ENCODE results near the gene PDE11A. TPM values are rescaled to one million over a fixed set of nuclear protein-coding genes. Genes with fewer than 3 reads are reported as not detected.

Gene PDE11A
- total and polyA plus RNA-seq, 4 donors: 1.0 to 5.9 (median 1.7) TPM

DNA sequence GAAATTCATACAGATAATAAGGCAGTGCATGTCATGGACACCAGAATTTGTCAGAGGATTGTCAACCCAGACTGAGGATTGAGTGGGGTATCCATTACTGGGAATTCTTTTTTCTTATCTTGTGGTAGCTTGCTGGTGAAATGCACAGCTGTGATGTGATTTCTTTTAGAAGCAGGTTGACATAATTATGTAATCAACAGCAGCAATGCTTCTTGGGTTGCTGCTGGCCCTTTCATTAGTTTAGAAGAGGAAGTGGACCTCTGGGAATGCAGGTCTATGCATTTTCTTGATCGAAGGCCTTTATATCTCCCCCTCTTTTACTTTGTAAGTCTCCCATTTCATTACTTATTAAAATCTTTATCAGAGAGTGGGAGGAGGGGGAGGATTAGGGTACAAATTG, 360.1 kb downstream of the PDE11A start (continued):
- TF ChIP-seq, protein P1, sequence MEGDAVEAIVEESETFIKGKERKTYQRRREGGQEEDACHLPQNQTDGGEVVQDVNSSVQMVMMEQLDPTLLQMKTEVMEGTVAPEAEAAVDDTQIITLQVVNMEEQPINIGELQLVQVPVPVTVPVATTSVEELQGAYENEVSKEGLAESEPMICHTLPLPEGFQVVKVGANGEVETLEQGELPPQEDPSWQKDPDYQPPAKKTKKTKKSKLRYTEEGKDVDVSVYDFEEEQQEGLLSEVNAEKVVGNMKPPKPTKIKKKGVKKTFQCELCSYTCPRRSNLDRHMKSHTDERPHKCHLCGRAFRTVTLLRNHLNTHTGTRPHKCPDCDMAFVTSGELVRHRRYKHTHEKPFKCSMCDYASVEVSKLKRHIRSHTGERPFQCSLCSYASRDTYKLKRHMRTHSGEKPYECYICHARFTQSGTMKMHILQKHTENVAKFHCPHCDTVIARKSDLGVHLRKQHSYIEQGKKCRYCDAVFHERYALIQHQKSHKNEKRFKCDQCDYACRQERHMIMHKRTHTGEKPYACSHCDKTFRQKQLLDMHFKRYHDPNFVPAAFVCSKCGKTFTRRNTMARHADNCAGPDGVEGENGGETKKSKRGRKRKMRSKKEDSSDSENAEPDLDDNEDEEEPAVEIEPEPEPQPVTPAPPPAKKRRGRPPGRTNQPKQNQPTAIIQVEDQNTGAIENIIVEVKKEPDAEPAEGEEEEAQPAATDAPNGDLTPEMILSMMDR (IDR thresholded peaks at IDR 0.05; ENCODE audit: low read depth, low read length, missing input control): no peak
- TF ChIP-seq SP1 (IDR thresholded peaks at IDR 0.05) (no peak), NR2F2 (IDR thresholded peaks at IDR 0.05) (no peak)

DNA sequence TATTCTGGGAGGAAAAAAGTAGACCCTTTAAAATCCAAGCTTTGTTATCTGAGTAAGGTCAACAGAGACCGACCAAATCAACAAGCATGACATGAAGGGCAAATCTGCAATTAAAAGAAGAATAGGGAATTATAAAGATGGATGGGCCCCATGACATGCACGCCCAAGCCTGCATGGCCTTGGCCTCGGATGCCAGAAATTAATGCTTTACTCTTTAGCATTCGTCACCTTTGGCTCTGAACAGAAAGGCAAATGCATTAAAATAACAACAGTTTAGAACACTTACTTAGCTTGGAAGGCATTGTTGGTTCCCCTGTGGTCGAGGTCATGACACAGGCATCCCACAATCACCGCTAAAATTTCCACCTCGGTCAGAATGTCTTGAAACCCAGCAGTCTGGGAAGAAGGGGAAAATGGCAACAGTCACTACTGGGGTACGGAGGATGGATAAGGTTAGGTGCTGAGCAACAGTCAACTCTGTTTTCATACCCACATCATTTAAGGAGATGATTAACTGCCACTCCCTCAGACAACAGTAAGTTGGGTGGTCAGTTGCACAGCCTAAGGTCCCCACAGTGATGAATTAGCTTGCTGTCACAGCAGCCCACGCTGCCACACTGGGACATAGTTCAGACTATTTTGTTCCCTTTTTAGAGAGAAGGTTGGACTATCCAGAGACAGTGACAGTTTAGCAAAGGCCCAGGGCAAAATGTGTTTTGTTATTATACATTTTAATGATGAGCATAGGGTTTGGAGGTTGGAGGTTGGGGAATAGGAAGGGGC, 360.9 kb downstream of the PDE11A start:
- TF ChIP-seq, protein P2, sequence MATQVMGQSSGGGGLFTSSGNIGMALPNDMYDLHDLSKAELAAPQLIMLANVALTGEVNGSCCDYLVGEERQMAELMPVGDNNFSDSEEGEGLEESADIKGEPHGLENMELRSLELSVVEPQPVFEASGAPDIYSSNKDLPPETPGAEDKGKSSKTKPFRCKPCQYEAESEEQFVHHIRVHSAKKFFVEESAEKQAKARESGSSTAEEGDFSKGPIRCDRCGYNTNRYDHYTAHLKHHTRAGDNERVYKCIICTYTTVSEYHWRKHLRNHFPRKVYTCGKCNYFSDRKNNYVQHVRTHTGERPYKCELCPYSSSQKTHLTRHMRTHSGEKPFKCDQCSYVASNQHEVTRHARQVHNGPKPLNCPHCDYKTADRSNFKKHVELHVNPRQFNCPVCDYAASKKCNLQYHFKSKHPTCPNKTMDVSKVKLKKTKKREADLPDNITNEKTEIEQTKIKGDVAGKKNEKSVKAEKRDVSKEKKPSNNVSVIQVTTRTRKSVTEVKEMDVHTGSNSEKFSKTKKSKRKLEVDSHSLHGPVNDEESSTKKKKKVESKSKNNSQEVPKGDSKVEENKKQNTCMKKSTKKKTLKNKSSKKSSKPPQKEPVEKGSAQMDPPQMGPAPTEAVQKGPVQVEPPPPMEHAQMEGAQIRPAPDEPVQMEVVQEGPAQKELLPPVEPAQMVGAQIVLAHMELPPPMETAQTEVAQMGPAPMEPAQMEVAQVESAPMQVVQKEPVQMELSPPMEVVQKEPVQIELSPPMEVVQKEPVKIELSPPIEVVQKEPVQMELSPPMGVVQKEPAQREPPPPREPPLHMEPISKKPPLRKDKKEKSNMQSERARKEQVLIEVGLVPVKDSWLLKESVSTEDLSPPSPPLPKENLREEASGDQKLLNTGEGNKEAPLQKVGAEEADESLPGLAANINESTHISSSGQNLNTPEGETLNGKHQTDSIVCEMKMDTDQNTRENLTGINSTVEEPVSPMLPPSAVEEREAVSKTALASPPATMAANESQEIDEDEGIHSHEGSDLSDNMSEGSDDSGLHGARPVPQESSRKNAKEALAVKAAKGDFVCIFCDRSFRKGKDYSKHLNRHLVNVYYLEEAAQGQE (IDR thresholded peaks at IDR 0.05): no peak
- TF ChIP-seq, protein P3, sequence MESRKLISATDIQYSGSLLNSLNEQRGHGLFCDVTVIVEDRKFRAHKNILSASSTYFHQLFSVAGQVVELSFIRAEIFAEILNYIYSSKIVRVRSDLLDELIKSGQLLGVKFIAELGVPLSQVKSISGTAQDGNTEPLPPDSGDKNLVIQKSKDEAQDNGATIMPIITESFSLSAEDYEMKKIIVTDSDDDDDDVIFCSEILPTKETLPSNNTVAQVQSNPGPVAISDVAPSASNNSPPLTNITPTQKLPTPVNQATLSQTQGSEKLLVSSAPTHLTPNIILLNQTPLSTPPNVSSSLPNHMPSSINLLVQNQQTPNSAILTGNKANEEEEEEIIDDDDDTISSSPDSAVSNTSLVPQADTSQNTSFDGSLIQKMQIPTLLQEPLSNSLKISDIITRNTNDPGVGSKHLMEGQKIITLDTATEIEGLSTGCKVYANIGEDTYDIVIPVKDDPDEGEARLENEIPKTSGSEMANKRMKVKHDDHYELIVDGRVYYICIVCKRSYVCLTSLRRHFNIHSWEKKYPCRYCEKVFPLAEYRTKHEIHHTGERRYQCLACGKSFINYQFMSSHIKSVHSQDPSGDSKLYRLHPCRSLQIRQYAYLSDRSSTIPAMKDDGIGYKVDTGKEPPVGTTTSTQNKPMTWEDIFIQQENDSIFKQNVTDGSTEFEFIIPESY (IDR thresholded peaks at IDR 0.05): no peak
- TF ChIP-seq FOXA2 (IDR thresholded peaks at IDR 0.05) (no peak), HNF4A (conservative IDR thresholded peaks at IDR 0.05) (no peak)
- no peaks in the 10 kb centered on the region for H3K36me3 ChIP-seq (ENCODE audit: control insufficient read depth in 4 of 4, insufficient read depth in 3 of 4, low read depth in 1 of 4, low read length in 3 of 4)
- WGBS: 88% methylated on average over 9 of the region's 9 CpGs

DNA sequence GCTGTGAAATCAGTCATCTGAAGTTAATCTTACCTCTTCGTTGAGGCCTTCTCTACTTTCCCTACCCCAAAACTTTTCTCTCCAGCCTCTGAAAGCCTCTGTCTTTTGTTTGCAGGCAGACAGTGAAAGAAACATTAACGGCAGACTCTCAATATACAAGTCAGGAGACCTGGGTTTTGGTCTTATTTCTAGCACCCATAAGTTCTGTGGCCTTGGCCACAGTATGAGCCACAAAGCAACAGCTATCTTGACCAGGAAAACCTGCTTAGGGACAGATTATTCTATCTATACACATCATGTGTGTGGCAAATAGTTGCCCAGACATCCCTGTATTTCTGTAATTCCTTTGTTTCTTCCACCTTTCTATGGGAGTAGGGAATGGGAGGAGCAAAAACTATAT, 361.7 kb downstream of the PDE11A start:
- Histone ChIP-seq H3K9ac (ENCODE audit: low read depth in 1 of 2, low read length in 2 of 2) (no peak overlapping the region), H3K36me3 (ENCODE audit: control insufficient read depth in 4 of 4, insufficient read depth in 3 of 4, low read depth in 1 of 4, low read length in 3 of 4) (no peaks in the 10 kb centered on the region), H3K4me1 (ENCODE audit: control insufficient read depth in 4 of 4, insufficient read depth in 4 of 4, low read length in 3 of 4) (no peaks in the 10 kb centered on the region), H3K27me3 (ENCODE audit: control insufficient read depth in 4 of 4, insufficient read depth in 4 of 4, low read length in 3 of 4) (no peaks in the 10 kb centered on the region), H3K4me3 (ENCODE audit: low read depth in 1 of 3, low read length in 3 of 3) (no peak overlapping the region), H3K9me3 (ENCODE audit: control insufficient read depth in 4 of 4, low read length in 3 of 4) (no peaks in the 10 kb centered on the region), H3K27ac (ENCODE audit: low read depth in 1 of 2, low read length in 2 of 2) (no peak overlapping the region)
- no peak for TF ChIP-seq NR2F2 (IDR thresholded peaks at IDR 0.05)
- TF ChIP-seq, protein P4, sequence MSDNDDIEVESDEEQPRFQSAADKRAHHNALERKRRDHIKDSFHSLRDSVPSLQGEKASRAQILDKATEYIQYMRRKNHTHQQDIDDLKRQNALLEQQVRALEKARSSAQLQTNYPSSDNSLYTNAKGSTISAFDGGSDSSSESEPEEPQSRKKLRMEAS (IDR thresholded peaks at IDR 0.05): no peak
- WGBS: 94% methylated on average over 2 of the region's 2 CpGs
- DNase-seq (ENCODE audit: low spot score): no peak

More for the DNA sequence above, 360.9 kb downstream of the PDE11A start:
- no peak for DNase-seq (ENCODE audit: low spot score)
- H3K9me3 ChIP-seq (ENCODE audit: control insufficient read depth in 4 of 4, low read length in 3 of 4): no peaks in the 10 kb centered on the region
- no peak overlapping the region for H3K9ac ChIP-seq (ENCODE audit: low read depth in 1 of 2, low read length in 2 of 2)
- no peak overlapping the region for H3K27ac ChIP-seq (ENCODE audit: low read depth in 1 of 2, low read length in 2 of 2)
- no peak overlapping the region for H3K4me3 ChIP-seq (ENCODE audit: low read depth in 1 of 3, low read length in 3 of 3)
- H3K4me1 ChIP-seq (ENCODE audit: control insufficient read depth in 4 of 4, insufficient read depth in 4 of 4, low read length in 3 of 4): no peaks in the 10 kb centered on the region
- H3K27me3 ChIP-seq (ENCODE audit: control insufficient read depth in 4 of 4, insufficient read depth in 4 of 4, low read length in 3 of 4): no peaks in the 10 kb centered on the region
